OCI-LY1 (cell line): ENCODE data around the gene SLC46A3.

Experiments
- H2AFZ ChIP-seq: fragments of 200-600 bp; sonication (generic), shearing (Covaris generic); 2 replicates; pipeline ENCODE4 v1.6.0; 2014; ENCODE audit warnings: antibody characterized with exemption, mild to moderate bottlenecking, low read length
- H3F3A ChIP-seq: fragments of 200-600 bp; sonication (generic), shearing (Covaris generic); 2 replicates; pipeline ENCODE4 v1.6.0; 2014; ENCODE audit warnings: mild to moderate bottlenecking, antibody characterized with exemption, low read length, moderate library complexity; ENCODE audit not compliant: insufficient read depth
- H3K27ac ChIP-seq: fragments of 200-600 bp; sonication (generic); 2 replicates; pipeline ENCODE4 v1.5.1; 2014; ENCODE audit warnings: low read length, mixed run types, mild to moderate bottlenecking, low read depth; ENCODE audit not compliant: poor library complexity, severe bottlenecking
- H3K27me3 ChIP-seq: fragments of 200-600 bp; sonication (generic); 2 replicates; pipeline ENCODE4 v1.6.0; 2014; ENCODE audit warnings: antibody characterized with exemption, mild to moderate bottlenecking, low read length, moderate library complexity; ENCODE audit not compliant: insufficient read depth
- H3K36me3 ChIP-seq: fragments of 200-600 bp; sonication (generic); 2 replicates; pipeline ENCODE4 v1.6.1; 2014; ENCODE audit warnings: mild to moderate bottlenecking, antibody characterized with exemption, low read length, moderate library complexity, mixed read lengths; ENCODE audit not compliant: insufficient read depth
- H3K4me1 ChIP-seq: fragments of 200-600 bp; sonication (generic); 2 replicates; pipeline ENCODE4 v1.5.1; 2014; ENCODE audit warnings: mild to moderate bottlenecking, low read length, moderate library complexity; ENCODE audit not compliant: insufficient read depth, severe bottlenecking
- H3K4me2 ChIP-seq: fragments of 200-600 bp; sonication (generic), shearing (Covaris generic); 2 replicates; pipeline ENCODE4 v1.6.1; 2014; ENCODE audit warnings: low read length
- H3K4me3 ChIP-seq: fragments of 200-600 bp; sonication (generic); 2 replicates; pipeline ENCODE4 v1.5.1; 2014; ENCODE audit warnings: low read length, low read depth, mild to moderate bottlenecking, mixed read lengths; ENCODE audit not compliant: poor library complexity, severe bottlenecking
- H3K79me2 ChIP-seq: fragments of 200-600 bp; shearing (Covaris generic); 2 replicates; pipeline ENCODE4 v1.6.1; 2016; ENCODE audit warnings: mixed run types, low read length, mixed read lengths; ENCODE audit not compliant: insufficient read depth
- H3K9ac ChIP-seq: fragments of 200-600 bp; sonication (generic), shearing (Covaris generic); 2 replicates; pipeline ENCODE4 v1.6.1; 2014; ENCODE audit warnings: mild to moderate bottlenecking, low read length, mixed read lengths
- H3K9me2 ChIP-seq: fragments of 200-600 bp; sonication (generic), shearing (Covaris generic); 2 replicates; pipeline ENCODE4 v1.6.1; 2014; ENCODE audit warnings: low read depth, mild to moderate bottlenecking, low read length, mixed read lengths
- H3K9me3 ChIP-seq: fragments of 200-600 bp; shearing (Covaris generic); 2 replicates; pipeline ENCODE4 v1.6.1; 2014; ENCODE audit warnings: low read length, mixed read lengths
- H4K20me1 ChIP-seq: fragments of 200-600 bp; sonication (generic), shearing (Covaris generic); 2 replicates; pipeline ENCODE4 v1.6.0; 2016; ENCODE audit warnings: mild to moderate bottlenecking, low read length; ENCODE audit not compliant: insufficient read depth
- CTCF ChIP-seq: fragments of 200-600 bp; sonication (generic), shearing (Covaris generic); IDR thresholded peaks from 2 replicates; pipeline ENCODE4 v1.5.1; 2017; ENCODE audit warnings: mild to moderate bottlenecking, antibody characterized with exemption, low read length, moderate library complexity, mixed read lengths
- EZH2 ChIP-seq: fragments of 200-600 bp; sonication (generic), shearing (Covaris generic); IDR thresholded peaks from 2 replicates; pipeline ENCODE4 v1.8.0; 2017; ENCODE audit warnings: borderline replicate concordance, mixed run types, mild to moderate bottlenecking, antibody characterized with exemption, low read length, moderate library complexity, mixed read lengths

The SLC46A3 gene

GRCh38 chr13:28651810-28652401 lies 66.9 kb downstream of the SLC46A3 start:
- Histone ChIP-seq H3K9ac (no peak overlapping the region), H3K4me3 (no peak overlapping the region), H3K4me1 (peaks cover 9% of the 10 kb centered on the region), H4K20me1 (no peaks in the 10 kb centered on the region), H3K36me3 (no peaks in the 10 kb centered on the region; the same call in 1 of the 2 replicates), H3K79me2 (no peaks in the 10 kb centered on the region), H3K4me2 (no peak overlapping the region), H2AFZ (no peak overlapping the region), H3K9me2 (no peaks in the 10 kb centered on the region), H3K9me3 (no peaks in the 10 kb centered on the region), H3F3A (no peaks in the 10 kb centered on the region), H3K27ac (no peak overlapping the region), H3K27me3 (no peaks in the 10 kb centered on the region)
- TF ChIP-seq CTCF (no peak), EZH2 (no peak)

GRCh38 chr13:28650284-28650683 lies 68.5 kb downstream of the SLC46A3 start:
- no peaks in the 10 kb centered on the region for H3K4me1 ChIP-seq
- no peaks in the 10 kb centered on the region for H4K20me1 ChIP-seq
- no peak overlapping the region for H3K9ac ChIP-seq
- no peaks in the 10 kb centered on the region for H3K9me3 ChIP-seq
- no peaks in the 10 kb centered on the region for H3F3A ChIP-seq
- no peak overlapping the region for H2AFZ ChIP-seq
- TF ChIP-seq CTCF (no peak), EZH2 (no peak)
- no peaks in the 10 kb centered on the region for H3K79me2 ChIP-seq
- no peaks in the 10 kb centered on the region; the same call in 1 of the 2 replicates for H3K36me3 ChIP-seq
- no peaks in the 10 kb centered on the region for H3K27me3 ChIP-seq
- no peak overlapping the region for H3K27ac ChIP-seq
- H3K4me2 ChIP-seq: no peak overlapping the region
- H3K9me2 ChIP-seq: no peaks in the 10 kb centered on the region
- no peak overlapping the region for H3K4me3 ChIP-seq
